Measurements from ENCODE around the gene STOML1. TPM values are rescaled to one million over a fixed set of nuclear protein-coding genes. Genes with fewer than 3 reads are reported as not detected.

The STOML1 gene
- total RNA-seq, 1 experiment from 2014 or later, result 5.4 TPM

GRCh38 chr15:73952171-73952912, 39.8 kb downstream of the STOML1 start:
- Mint-ChIP-seq H3K4me3 (no peak overlapping the region), H3K27me3 (ENCODE audit: low read depth) (peaks cover 3% of the 10 kb centered on the region; the same call in 1 of the 2 replicates), H3K4me1 (peaks cover 10% of the 10 kb centered on the region), H3K36me3 (no peaks in the 10 kb centered on the region), H3K9me3 (no peaks in the 10 kb centered on the region), H3K27ac (no peak overlapping the region; the same call in 1 of the 2 replicates)
- ChIA-PET POLR2A (no interaction called here), CTCF (interaction anchor here (0.8 to 7.3 kb wide), 16 partner anchors 14 to 370 kb away, joined by 4 to 93 read pairs (median 11); partner anchors contain the start of genes LOXL1 and PML)
- TF ChIP-seq CREB1 (CRISPR knock-in tag; IDR thresholded peaks at IDR 0.05), result no peak
- TF ChIP-seq PRDM15 (CRISPR knock-in tag; IDR thresholded peaks at IDR 0.05), result 0 out of 2 replicates have a peak, but pooled peaks have one; percentile 32
- DNase-seq (ENCODE audit: low spot score), result no peak
- no peak for ATAC-seq

GRCh38 chr15:73951601-73952000, 40.5 kb downstream of the STOML1 start:
- POLR2A ChIA-PET, result interaction anchor here (1.0 to 1.1 kb wide), 2 partner anchors 10 to 85 kb away, joined by 3 read pairs; no protein-coding TSS in a partner anchor
- Mint-ChIP-seq H3K4me1 (peaks cover 10% of the 10 kb centered on the region), H3K27me3 (ENCODE audit: low read depth) (peaks cover 3% of the 10 kb centered on the region; the same call in 1 of the 2 replicates), H3K36me3 (no peaks in the 10 kb centered on the region), H3K27ac (no peak overlapping the region), H3K4me3 (no peak overlapping the region), H3K9me3 (no peaks in the 10 kb centered on the region)
- DNase-seq (ENCODE audit: low spot score) (no peak), ATAC-seq (peak; percentile 7)
- CTCF ChIA-PET, result interaction anchor here (0.8 to 7.3 kb wide), 38 partner anchors 9 to 422 kb away, joined by 3 to 93 read pairs (median 6); partner anchors contain the start of genes LOXL1 and PML
- TF ChIP-seq, protein P1, sequence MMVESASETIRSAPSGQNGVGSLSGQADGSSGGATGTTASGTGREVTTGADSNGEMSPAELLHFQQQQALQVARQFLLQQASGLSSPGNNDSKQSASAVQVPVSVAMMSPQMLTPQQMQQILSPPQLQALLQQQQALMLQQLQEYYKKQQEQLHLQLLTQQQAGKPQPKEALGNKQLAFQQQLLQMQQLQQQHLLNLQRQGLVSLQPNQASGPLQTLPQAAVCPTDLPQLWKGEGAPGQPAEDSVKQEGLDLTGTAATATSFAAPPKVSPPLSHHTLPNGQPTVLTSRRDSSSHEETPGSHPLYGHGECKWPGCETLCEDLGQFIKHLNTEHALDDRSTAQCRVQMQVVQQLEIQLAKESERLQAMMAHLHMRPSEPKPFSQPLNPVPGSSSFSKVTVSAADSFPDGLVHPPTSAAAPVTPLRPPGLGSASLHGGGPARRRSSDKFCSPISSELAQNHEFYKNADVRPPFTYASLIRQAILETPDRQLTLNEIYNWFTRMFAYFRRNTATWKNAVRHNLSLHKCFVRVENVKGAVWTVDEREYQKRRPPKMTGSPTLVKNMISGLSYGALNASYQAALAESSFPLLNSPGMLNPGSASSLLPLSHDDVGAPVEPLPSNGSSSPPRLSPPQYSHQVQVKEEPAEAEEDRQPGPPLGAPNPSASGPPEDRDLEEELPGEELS (CRISPR knock-in tag; IDR thresholded peaks at IDR 0.05), result no peak
- TF ChIP-seq TCF7 (CRISPR knock-in tag; IDR thresholded peaks at IDR 0.05; ENCODE audit: low read depth) (no peak), SMAD3 (CRISPR knock-in tag; IDR thresholded peaks at IDR 0.05; ENCODE audit: borderline replicate concordance) (no peak), NR2C2 (CRISPR knock-in tag; IDR thresholded peaks at IDR 0.05) (no peak), ELF4 (CRISPR knock-in tag; IDR thresholded peaks at IDR 0.05; ENCODE audit: low read depth) (no peak), SP1 (CRISPR knock-in tag; conservative IDR thresholded peaks at IDR 0.05) (no peak), NR3C1 (CRISPR knock-in tag; conservative IDR thresholded peaks at IDR 0.05; ENCODE audit: low read depth) (no peak)

DNA sequence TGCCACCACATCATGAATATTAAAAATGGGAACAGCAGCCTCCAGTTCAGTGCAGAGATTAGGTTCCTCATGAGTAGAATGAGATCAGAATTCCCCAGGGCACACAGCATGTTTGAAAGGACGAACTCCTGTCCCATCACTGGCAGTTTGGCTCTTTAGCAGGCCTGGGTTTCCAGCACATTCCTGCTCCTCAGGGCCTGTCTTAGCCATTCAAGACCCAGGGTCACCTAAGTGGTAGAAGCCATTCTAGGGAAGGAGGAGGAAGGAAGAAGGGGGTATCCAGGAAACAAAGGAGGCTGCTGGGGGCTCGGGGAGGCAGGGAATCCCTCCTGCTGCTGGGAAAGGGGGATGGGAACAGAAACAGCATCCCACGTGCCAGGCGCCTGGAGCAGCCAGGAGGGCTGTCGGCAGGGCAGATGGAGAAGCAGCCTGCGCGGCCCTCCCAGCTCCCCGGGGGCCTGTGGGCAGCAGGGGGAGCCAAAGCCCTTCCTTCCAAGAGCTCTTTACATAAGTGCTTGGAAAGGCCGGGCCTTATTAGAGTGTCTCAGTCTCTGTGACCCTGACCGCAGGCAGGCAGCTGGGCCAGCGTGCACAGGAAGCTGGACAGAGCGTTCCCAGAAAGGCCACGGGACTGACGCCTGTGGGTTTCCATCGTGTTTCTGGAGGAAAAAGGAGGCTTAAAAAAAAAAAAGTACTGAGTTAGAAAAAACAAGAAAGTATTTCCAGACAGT, 41.1 kb downstream of the STOML1 start:
- Mint-ChIP-seq H3K9me3 (no peaks in the 10 kb centered on the region), H3K27me3 (ENCODE audit: low read depth) (peaks cover 3% of the 10 kb centered on the region; the same call in 1 of the 2 replicates), H3K36me3 (no peaks in the 10 kb centered on the region), H3K27ac (peak overlapping the region; percentile 97), H3K4me1 (peaks cover 10% of the 10 kb centered on the region), H3K4me3 (no peak overlapping the region)
- ChIA-PET CTCF (interaction anchor here (0.6 to 7.3 kb wide), 40 partner anchors 10 to 423 kb away, joined by 3 to 93 read pairs (median 6); partner anchors contain the start of genes LOXL1 and PML), POLR2A (interaction anchor here (1.0 to 1.1 kb wide), 2 partner anchors 10 to 86 kb away, joined by 3 read pairs; no protein-coding TSS in a partner anchor)
- peak; percentile 91 for DNase-seq (ENCODE audit: low spot score)
- peak; percentile 93 for ATAC-seq
- TF ChIP-seq, protein P2, sequence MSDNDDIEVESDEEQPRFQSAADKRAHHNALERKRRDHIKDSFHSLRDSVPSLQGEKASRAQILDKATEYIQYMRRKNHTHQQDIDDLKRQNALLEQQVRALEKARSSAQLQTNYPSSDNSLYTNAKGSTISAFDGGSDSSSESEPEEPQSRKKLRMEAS (CRISPR knock-in tag; IDR thresholded peaks at IDR 0.05), result peak; percentile 90
- TF ChIP-seq, protein P3, sequence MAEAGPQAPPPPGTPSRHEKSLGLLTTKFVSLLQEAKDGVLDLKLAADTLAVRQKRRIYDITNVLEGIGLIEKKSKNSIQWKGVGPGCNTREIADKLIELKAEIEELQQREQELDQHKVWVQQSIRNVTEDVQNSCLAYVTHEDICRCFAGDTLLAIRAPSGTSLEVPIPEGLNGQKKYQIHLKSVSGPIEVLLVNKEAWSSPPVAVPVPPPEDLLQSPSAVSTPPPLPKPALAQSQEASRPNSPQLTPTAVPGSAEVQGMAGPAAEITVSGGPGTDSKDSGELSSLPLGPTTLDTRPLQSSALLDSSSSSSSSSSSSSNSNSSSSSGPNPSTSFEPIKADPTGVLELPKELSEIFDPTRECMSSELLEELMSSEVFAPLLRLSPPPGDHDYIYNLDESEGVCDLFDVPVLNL (CRISPR knock-in tag; IDR thresholded peaks at IDR 0.05; ENCODE audit: borderline replicate concordance, low read depth), result no peak
- no peak for TF ChIP-seq ZNF317 (CRISPR knock-in tag; IDR thresholded peaks at IDR 0.05; ENCODE audit: borderline replicate concordance, low read depth)
- peak; percentile 51; the same call in 1 of the 2 replicates for TF ChIP-seq ZNF423 (CRISPR knock-in tag; IDR thresholded peaks at IDR 0.05)
- peak; percentile 91 for TF ChIP-seq ETV6 (CRISPR knock-in tag; IDR thresholded peaks at IDR 0.05)
- no peak for TF ChIP-seq ATF2 (CRISPR knock-in tag; IDR thresholded peaks at IDR 0.05; ENCODE audit: borderline replicate concordance, low read depth)
- peak; percentile 37; the same call in 1 of the 2 replicates for TF ChIP-seq CTCF (IDR thresholded peaks at IDR 0.05)
- TF ChIP-seq, protein P4, sequence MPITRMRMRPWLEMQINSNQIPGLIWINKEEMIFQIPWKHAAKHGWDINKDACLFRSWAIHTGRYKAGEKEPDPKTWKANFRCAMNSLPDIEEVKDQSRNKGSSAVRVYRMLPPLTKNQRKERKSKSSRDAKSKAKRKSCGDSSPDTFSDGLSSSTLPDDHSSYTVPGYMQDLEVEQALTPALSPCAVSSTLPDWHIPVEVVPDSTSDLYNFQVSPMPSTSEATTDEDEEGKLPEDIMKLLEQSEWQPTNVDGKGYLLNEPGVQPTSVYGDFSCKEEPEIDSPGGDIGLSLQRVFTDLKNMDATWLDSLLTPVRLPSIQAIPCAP (CRISPR knock-in tag; IDR thresholded peaks at IDR 0.05), result 0 out of 2 replicates have a peak, but pooled peaks have one; percentile 37

Measured in WTC11 (cell line).